Measurements from ENCODE around the gene RALGAPA2. TPM values are rescaled to one million over a fixed set of nuclear protein-coding genes. Genes with fewer than 3 reads are reported as not detected.

The RALGAPA2 gene
- total RNA-seq, 1 experiment from 2014 or later, result 9.8 TPM

GRCh38 chr20:20535051-20535450 is 177.4 kb downstream of the RALGAPA2 start:
- no peak for ATAC-seq

GRCh38 chr20:20531283-20531682 is 181.2 kb downstream of the RALGAPA2 start:
- Histone ChIP-seq H3K4me3 (ENCODE audit: low read length) (no peak overlapping the region), H3K36me3 (ENCODE audit: low read depth, low read length) (no peaks in the 10 kb centered on the region), H3K4me1 (ENCODE audit: insufficient read depth, low read length) (no peaks in the 10 kb centered on the region), H2AFZ (ENCODE audit: low read length) (no peak overlapping the region), H3K27ac (ENCODE audit: low read length) (no peak overlapping the region), H3F3A (ENCODE audit: low read length, unreplicated experiment) (no peaks in the 10 kb centered on the region), H4K20me1 (ENCODE audit: low read length) (no peaks in the 10 kb centered on the region), H3K9me3 (ENCODE audit: low read length) (no peaks in the 10 kb centered on the region), H3K9ac (ENCODE audit: low read length) (no peak overlapping the region), H3K9me2 (replicated peaks; ENCODE audit: low read length) (no peaks in the 10 kb centered on the region), H3K4me2 (ENCODE audit: low read length) (no peak overlapping the region), H3K79me2 (ENCODE audit: low read length) (no peaks in the 10 kb centered on the region), H3K27me3 (ENCODE audit: low read length) (no peaks in the 10 kb centered on the region)
- intact Hi-C loops (cut with micrococcal nuclease), result no loop called here
- ChIA-PET CTCF (no interaction called here), POLR2A (ENCODE audit: unreplicated experiment) (no interaction called here)
- DNase-seq, result no peak
- BruUV-seq (replicated peaks), result no TSS peak
- no peak for ATAC-seq
- no peak for TF ChIP-seq EZH2phosphoT487 (IDR thresholded peaks at IDR 0.05; ENCODE audit: borderline replicate concordance, low read length)
- no peak for TF ChIP-seq EZH2 (IDR thresholded peaks at IDR 0.05; ENCODE audit: low read length, unreplicated experiment)
- no peak for TF ChIP-seq CTCF (conservative IDR thresholded peaks at IDR 0.05; ENCODE audit: low read depth, low read length)

More at GRCh38 chr20:20535051-20535450, 177.4 kb downstream of the RALGAPA2 start:
- intact Hi-C loops (cut with micrococcal nuclease), result no loop called here
- no peak for TF ChIP-seq EZH2 (IDR thresholded peaks at IDR 0.05; ENCODE audit: low read length, unreplicated experiment)
- TF ChIP-seq CTCF (conservative IDR thresholded peaks at IDR 0.05; ENCODE audit: low read depth, low read length), result no peak
- TF ChIP-seq EZH2phosphoT487 (IDR thresholded peaks at IDR 0.05; ENCODE audit: borderline replicate concordance, low read length), result no peak
- Histone ChIP-seq H3K79me2 (ENCODE audit: low read length) (no peaks in the 10 kb centered on the region), H4K20me1 (ENCODE audit: low read length) (no peaks in the 10 kb centered on the region), H3K4me2 (ENCODE audit: low read length) (no peak overlapping the region), H3K9ac (ENCODE audit: low read length) (no peak overlapping the region), H3F3A (ENCODE audit: low read length, unreplicated experiment) (no peaks in the 10 kb centered on the region), H3K36me3 (ENCODE audit: low read depth, low read length) (no peaks in the 10 kb centered on the region), H3K4me3 (ENCODE audit: low read length) (no peak overlapping the region), H3K9me2 (replicated peaks; ENCODE audit: low read length) (no peaks in the 10 kb centered on the region), H2AFZ (ENCODE audit: low read length) (no peak overlapping the region), H3K9me3 (ENCODE audit: low read length) (no peaks in the 10 kb centered on the region), H3K4me1 (ENCODE audit: insufficient read depth, low read length) (no peaks in the 10 kb centered on the region), H3K27ac (ENCODE audit: low read length) (no peak overlapping the region), H3K27me3 (ENCODE audit: low read length) (no peaks in the 10 kb centered on the region)
- no peak for DNase-seq
- POLR2A ChIA-PET (ENCODE audit: unreplicated experiment), result no interaction called here
- no TSS peak for BruUV-seq (replicated peaks)
- CTCF ChIA-PET, result no interaction called here

- Histone ChIP-seq H3K4me3 (ENCODE audit: low read length) (no peak overlapping the region), H3K9ac (ENCODE audit: low read length) (no peak overlapping the region), H3K36me3 (ENCODE audit: low read depth, low read length) (no peaks in the 10 kb centered on the region), H3K79me2 (ENCODE audit: low read length) (no peaks in the 10 kb centered on the region), H4K20me1 (ENCODE audit: low read length) (no peaks in the 10 kb centered on the region), H3K27me3 (ENCODE audit: low read length) (no peaks in the 10 kb centered on the region), H3K9me2 (replicated peaks; ENCODE audit: low read length) (no peaks in the 10 kb centered on the region), H3K9me3 (ENCODE audit: low read length) (no peaks in the 10 kb centered on the region), H3K4me1 (ENCODE audit: insufficient read depth, low read length) (no peaks in the 10 kb centered on the region), H3K27ac (ENCODE audit: low read length) (no peak overlapping the region), H2AFZ (ENCODE audit: low read length) (no peak overlapping the region), H3K4me2 (ENCODE audit: low read length) (no peak overlapping the region), H3F3A (ENCODE audit: low read length, unreplicated experiment) (no peaks in the 10 kb centered on the region)
- ChIA-PET POLR2A (ENCODE audit: unreplicated experiment) (no interaction called here), CTCF (no interaction called here)
- intact Hi-C loops (cut with micrococcal nuclease), result no loop called here
- DNase-seq (no peak), ATAC-seq (no peak)
- BruUV-seq (replicated peaks), result no TSS peak
- TF ChIP-seq EZH2 (IDR thresholded peaks at IDR 0.05; ENCODE audit: low read length, unreplicated experiment), result no peak
- no peak for TF ChIP-seq EZH2phosphoT487 (IDR thresholded peaks at IDR 0.05; ENCODE audit: borderline replicate concordance, low read length)
- TF ChIP-seq CTCF (conservative IDR thresholded peaks at IDR 0.05; ENCODE audit: low read depth, low read length), result no peak
These were observed 181.9 kb downstream of the RALGAPA2 start for GRCh38 chr20:20530428-20531151.
